GM18907 (cell line): ENCODE data around the gene AHCYL2.
"Not testable (repeated sequence)": the region's sequence is repeated elsewhere in the genome, so short reads cannot be mapped to it uniquely, and the experiment has no call there.

Experiments
- ATAC-seq: cut with Tn5 transposase; IDR thresholded peaks from one replicate; pipeline ENCODE4 v1.9.1; 2021; ENCODE audit warnings: mild to moderate bottlenecking, moderate library complexity; ENCODE audit not compliant: unreplicated experiment

Gene AHCYL2

GRCh38 chr7:129208667-129209066, 16.2 kb upstream of the AHCYL2 start:
- ATAC-seq, result no peak

DNA sequence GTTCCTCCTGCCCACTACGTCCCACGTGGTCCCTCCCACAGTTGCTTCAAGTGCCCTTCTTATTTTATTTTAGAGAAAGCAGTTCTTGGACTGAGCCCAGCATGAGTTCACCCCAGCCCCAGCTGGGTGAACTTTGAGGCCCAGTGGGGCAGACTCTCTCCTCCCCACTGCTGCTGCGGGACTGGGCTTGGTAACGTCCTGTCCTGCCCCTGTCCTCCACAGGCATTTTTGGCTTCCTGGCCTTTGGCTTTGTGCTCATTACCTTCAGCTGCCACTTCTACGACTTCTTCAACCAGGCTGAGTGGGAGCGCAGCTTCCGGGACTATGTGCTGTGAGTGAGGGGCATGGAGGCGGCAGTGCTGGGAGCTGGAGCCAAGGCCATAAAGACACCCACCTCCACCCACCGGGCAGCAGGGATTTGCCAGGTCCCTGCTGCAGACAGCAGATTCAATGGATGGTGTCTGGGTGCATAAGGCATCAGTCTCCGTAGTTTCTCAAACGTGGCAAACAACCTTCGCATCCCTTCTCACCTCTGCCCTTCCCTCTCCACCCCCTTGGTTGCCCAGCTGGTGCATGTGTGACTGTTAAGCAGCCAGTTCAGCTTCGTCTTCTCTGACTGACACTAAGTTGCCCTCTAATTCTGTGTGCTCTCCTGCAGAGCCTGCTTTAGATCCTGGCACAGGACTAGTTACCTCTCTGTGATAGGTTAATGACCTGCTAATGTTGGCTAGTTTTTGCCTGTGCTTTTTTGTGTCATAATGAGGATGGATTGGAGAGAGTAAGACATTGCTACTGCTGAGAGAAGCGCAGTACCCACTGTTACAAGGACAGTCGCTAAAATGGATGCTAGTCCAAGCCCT, 15.5 kb upstream of the AHCYL2 start:
- no peak for ATAC-seq

DNA sequence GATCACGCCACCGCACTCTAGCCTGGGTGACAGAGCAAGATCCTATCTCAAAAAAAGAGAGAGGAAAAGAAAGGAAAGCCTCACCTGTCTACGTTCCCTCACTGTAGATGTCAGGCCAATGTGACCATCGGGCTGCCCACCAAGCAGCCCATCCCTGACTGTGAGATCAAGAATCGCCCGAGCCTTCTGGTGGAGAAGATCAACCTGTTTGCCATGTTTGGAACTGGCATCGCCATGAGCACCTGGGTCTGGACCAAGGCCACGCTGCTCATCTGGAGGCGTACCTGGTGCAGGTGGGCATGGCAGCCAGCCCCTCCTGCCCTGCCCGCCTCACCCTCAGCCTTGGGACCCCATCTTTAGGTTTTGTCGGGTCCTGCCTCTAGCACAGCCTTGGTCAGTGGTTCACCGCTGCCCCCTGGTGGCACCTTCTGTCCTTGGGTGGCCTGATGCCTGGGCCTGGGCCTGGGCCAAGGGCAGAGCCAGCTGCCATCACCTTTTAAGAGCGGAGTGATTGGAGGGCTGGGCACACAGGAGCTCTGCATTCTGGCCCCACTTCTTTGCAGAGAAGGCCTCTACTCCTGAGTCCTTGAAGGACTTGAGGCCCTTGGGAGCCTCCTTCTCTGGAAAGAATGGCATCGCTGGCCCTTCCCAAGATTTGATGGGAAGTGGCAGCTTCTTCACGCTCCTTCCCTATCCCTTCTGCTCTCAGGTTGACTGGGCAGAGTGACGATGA, 14.4 kb upstream of the AHCYL2 start:
- no peak for ATAC-seq

DNA sequence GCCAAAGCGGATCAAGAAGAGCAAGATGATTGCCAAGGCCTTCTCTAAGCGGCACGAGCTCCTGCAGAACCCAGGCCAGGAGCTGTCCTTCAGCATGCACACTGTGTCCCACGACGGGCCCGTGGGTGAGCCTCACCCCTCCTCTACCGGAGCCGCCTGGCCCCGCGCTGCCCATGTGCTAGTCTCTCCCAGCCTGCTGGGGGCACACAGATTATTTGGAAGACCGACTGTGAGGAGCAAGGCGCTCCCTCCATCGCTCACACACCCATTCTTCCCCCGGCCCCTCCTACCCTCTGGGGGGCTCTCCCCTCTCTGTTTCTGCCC, 13.9 kb upstream of the AHCYL2 start:
- no peak for ATAC-seq

DNA sequence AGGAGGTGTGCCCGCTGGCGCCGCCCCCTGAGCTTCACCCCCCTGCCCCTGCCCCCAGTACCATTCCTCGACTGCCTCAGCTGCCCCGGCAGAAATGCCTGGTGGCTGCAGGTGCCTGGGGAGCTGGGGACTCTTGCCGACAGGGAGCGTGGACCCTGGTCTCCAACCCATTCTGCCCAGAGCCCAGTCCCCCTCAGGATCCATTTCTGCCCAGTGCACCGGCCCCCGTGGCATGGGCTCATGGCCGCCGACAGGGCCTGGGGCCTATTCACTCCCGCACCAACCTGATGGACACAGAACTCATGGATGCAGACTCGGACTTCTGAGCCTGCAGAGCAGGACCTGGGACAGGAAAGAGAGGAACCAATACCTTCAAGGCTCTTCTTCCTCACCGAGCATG, 12.7 kb upstream of the AHCYL2 start:
- ATAC-seq, result no peak

DNA sequence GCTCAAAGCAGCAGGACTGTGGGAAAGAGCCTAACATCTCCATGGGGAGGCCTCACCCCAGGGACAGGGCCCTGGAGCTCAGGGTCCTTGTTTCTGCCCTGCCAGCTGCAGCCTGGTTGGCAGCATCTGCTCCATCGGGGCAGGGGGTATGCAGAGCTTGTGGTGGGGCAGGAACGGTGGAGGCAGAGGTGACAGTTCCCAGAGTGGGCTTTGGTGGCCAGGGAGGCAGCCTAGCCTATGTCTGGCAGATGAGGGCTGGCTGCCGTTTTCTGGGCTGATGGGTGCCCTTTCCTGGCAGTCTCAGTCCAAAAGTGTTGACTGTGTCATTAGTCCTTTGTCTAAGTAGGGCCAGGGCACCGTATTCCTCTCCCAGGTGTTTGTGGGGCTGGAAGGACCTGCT, 12.2 kb upstream of the AHCYL2 start:
- ATAC-seq, result no peak

GRCh38 chr7:129213828-129214227, 11.0 kb upstream of the AHCYL2 start:
- ATAC-seq, result no peak

DNA sequence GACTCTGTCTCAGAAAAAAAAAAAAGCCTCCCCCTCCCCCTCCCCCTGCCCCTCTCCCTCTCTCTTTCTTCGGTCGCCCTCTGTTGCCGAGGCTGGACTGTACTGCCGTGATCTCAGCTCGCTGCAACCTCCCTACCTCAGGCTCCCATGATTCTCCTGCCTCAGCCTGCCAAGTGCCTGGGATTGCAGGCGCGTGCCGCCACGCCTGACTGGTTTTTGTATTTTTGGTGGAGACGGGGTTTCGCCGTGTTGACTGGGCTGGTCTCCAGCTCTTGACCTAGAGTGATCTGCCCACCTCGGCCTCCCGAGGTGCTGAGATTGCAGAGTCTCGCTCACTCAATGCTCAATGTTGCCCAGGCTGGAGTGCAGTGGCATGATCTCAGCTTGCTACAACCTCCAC, 9.1 kb upstream of the AHCYL2 start:
- not testable (repeated sequence) for ATAC-seq

- ATAC-seq, result not testable (repeated sequence)
These were observed 8.6 kb upstream of the AHCYL2 start for GRCh38 chr7:129216101-129216715.

DNA sequence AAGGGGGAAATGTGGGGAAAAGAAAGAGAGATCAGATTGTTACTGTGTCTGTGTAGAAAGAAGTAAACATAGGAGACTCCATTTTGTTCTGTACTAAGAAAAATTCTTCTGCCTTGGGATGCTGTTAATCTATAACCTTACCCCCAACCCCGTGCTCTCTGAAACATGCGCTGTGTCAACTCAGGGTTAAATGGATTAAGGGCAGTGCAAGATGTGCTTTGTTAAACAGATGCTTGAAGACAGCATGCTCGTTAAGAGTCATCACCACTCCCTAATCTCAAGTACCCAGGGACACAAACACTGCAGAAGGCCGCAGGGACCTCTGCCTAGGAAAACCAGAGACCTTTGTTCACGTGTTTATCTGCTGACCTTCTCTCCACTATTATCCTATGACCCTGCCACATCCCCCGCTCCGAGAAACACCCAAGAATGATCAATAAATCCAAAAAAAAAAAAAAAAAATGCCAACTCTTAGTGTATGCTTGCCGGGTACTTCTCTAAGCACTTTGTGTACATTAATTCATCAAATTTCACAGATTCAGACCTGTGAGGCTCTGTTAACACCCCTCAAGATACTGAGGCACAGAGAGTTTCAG, 7.9 kb upstream of the AHCYL2 start:
- not testable (repeated sequence) for ATAC-seq

GRCh38 chr7:129218514-129219062, 6.2 kb upstream of the AHCYL2 start:
- ATAC-seq, result peak; percentile 64

- ATAC-seq, result not testable (repeated sequence)
These were observed 5.7 kb upstream of the AHCYL2 start for GRCh38 chr7:129219166-129219565.

GRCh38 chr7:129222064-129222463, 2.8 kb upstream of the AHCYL2 start:
- ATAC-seq, result no peak

- peak; percentile 48 for ATAC-seq
These were observed 538 bp downstream of the AHCYL2 start for GRCh38 chr7:129225206-129225930.

DNA sequence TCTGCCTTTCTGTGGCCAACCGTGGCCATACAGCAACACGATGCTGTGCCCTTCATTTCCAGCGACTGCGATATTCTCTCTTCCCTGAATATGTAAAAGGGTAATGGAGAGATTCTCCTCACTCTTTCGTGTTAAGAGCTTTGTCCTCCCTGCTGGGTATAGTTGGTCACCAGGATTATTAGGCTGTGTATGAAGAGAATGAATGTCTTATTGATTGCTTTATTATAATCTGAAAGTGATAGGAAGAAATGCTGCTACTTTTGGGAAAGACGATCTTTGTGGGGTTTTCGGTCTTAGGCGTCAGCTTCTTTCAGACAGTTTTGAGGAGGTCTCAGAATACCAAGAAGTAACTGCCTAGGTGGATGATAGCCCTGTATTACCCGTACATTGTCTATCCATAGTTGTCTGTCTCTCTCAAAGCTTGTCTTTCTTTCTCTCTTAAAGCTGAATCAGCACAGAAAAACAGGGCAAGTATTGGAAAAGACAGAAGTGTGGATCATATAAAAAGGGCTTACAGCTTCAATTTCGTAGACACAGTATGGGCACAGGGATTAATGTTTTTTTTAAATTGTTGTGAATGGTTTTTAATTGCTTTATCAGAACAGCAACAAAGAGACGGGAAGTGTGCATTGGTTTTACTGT, 1.2 kb downstream of the AHCYL2 start:
- no peak for ATAC-seq

DNA sequence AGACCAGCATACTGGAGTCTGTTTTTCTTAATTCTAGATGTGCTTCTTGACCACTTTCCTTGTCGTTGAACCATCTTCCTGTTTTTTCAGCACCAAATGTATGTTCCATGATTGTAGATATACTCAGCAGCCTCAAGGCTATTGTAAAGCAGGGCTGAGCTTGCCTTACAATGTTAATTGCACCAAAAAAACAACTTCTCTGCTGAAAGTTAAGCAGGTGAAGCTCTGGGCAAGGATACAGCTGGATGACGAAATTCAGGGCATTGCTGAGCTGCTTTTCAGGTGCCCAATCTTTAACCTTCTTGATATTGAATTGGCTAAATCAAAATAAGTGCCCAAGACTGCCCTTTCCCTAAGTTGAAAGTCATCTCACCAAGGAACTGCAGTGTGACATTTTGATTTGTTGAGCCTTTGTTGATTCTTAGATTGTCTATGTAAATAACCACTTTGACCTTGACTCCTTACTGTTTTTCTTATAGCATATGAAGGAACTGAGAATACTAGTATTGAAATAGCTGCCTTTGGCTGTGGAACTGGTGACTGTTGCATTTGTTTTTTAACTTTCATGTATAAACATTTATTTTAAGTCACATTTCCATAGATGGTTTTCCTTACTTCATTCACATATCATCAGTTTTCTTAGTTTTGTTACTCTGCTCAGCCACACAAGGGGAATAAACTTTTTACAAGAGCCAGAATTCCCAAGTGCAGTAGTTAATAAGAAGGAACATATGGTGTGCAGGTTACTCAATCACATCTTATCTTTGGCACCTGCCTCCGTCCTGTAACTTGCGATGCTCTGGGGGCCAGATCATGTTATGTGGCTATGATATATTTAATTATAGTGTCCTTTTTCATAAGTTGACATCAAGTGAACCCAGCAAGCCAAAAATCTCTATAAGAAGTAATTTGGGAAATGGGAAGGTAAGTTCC, 3.1 kb downstream of the AHCYL2 start:
- ATAC-seq, result no peak

DNA sequence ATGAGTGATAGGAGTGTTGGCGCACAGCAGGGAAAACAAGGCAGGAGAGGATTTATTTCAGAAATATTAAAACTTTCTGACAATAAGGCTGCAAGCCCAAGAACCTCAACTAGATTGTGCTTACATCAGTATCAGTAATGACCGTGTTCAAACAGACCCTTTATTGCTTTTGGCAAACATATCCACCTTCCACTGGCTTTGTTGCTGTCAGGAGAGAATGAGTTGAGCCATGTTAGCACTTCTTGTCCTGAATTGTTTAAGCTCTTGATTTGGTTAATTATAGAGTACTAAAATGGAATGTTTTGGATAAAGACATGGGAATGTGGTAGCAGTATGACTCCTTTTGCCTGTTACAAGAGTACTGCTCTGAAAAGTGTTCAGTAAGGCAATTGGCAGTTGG, 3.8 kb downstream of the AHCYL2 start:
- ATAC-seq, result no peak

DNA sequence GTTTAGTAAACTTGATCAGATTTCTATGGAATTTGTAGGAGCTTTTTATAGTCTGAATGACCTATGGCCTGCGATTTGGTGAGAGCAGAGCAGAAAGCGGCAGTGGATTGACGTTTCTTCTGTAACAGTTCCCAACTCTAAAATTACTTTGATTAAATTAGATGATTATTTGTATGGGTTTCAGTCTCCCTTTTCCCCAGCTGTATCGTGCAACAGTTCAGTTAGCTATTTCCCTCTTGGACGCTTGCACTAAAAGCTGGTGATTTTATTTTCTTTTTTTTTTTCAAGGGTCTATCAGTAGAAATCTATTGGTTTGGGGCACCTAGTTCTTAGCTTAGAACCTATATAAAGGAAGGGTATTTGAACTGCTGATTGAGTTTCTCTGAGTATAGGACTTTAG, 6.8 kb downstream of the AHCYL2 start:
- ATAC-seq, result no peak

DNA sequence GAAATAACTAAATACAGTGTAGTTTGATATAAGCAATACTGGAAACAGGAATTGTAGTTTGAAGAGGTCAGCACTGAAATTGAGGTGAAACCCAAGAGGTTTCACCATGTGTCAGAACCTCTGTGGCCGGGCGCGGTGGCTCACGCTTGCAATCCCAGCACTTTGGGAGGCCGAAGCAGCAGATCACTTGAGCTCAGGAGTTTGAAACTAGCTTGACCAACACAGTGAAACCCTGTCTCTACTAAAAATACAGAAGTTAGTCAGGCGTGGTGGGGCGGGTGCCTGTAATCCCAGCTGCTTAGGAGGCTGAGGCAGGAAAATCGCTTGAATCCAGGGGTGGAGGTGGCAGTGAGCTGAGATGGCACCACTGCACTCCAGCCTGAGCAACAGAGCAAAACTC, 13.7 kb downstream of the AHCYL2 start:
- no peak for ATAC-seq
